ENCODE data around the gene TUBA4A.
"Not testable (repeated sequence)": the region's sequence is repeated elsewhere in the genome, so short reads cannot be mapped to it uniquely, and the experiment has no call there.

Gene TUBA4A

GRCh38 chr2:219261024-219261855 is 7.5 kb upstream of the TUBA4A start:
- no peak for TF ChIP-seq ZNF792 (tag by site-specific recombination; IDR thresholded peaks at IDR 0.05)
- TF ChIP-seq, protein P1, sequence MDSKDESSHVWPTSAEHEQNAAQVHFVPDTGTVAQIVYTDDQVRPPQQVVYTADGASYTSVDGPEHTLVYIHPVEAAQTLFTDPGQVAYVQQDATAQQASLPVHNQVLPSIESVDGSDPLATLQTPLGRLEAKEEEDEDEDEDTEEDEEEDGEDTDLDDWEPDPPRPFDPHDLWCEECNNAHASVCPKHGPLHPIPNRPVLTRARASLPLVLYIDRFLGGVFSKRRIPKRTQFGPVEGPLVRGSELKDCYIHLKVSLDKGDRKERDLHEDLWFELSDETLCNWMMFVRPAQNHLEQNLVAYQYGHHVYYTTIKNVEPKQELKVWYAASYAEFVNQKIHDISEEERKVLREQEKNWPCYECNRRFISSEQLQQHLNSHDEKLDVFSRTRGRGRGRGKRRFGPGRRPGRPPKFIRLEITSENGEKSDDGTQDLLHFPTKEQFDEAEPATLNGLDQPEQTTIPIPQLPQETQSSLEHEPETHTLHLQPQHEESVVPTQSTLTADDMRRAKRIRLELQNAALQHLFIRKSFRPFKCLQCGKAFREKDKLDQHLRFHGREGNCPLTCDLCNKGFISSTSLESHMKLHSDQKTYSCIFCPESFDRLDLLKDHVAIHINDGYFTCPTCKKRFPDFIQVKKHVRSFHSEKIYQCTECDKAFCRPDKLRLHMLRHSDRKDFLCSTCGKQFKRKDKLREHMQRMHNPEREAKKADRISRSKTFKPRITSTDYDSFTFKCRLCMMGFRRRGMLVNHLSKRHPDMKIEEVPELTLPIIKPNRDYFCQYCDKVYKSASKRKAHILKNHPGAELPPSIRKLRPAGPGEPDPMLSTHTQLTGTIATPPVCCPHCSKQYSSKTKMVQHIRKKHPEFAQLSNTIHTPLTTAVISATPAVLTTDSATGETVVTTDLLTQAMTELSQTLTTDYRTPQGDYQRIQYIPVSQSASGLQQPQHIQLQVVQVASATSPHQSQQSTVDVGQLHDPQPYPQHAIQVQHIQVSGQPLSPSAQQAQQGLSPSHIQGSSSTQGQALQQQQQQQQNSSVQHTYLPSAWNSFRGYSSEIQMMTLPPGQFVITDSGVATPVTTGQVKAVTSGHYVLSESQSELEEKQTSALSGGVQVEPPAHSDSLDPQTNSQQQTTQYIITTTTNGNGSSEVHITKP (tag by site-specific recombination; IDR thresholded peaks at IDR 0.05) = peak; percentile 89
- TF ChIP-seq ZNF341 (tag by site-specific recombination; IDR thresholded peaks at IDR 0.05; ENCODE audit: low read depth) = peak; percentile 84
- ChIA-PET POLR2A (interaction anchor here (0.9 to 1.4 kb wide), 2 partner anchors 12 to 17 kb away, joined by 3 to 6 read pairs; no protein-coding TSS in a partner anchor), CTCF (interaction anchor here (0.6 to 2.4 kb wide), 7 partner anchors 17 to 459 kb away, joined by 3 to 18 read pairs (median 5); partner anchors contain the start of genes ANKZF1 and DNAJB2)
- H3K9me3 ChIP-seq (ENCODE audit: control insufficient read depth, insufficient read depth, low read depth, low read length) = no peaks in the 10 kb centered on the region
- no peaks in the 10 kb centered on the region for H3K36me3 ChIP-seq (ENCODE audit: control insufficient read depth in 2 of 2, insufficient read depth in 1 of 2, low read length in 2 of 2)
- H3K4me3 ChIP-seq (ENCODE audit: low read depth, low read length) = no peak overlapping the region
- H3K4me1 ChIP-seq (ENCODE audit: control insufficient read depth, insufficient read depth, low read length) = no peaks in the 10 kb centered on the region; the same call in 1 of the 2 replicates
- no peak overlapping the region for H3K27ac ChIP-seq (ENCODE audit: extremely low read depth, low read depth, low read length)

GRCh38 chr2:219258942-219259341 is 5.2 kb upstream of the TUBA4A start:
- H3K9me3 ChIP-seq (ENCODE audit: control insufficient read depth, insufficient read depth, low read depth, low read length); H3K4me1 ChIP-seq (ENCODE audit: control insufficient read depth, insufficient read depth, low read length); H3K4me3 ChIP-seq (ENCODE audit: low read depth, low read length); H3K27ac ChIP-seq (ENCODE audit: extremely low read depth, low read depth, low read length); H3K36me3 ChIP-seq (ENCODE audit: control insufficient read depth in 2 of 2, insufficient read depth in 1 of 2, low read length in 2 of 2): not testable (repeated sequence)
- CTCF ChIA-PET = interaction anchor here (0.6 to 1.6 kb wide), 6 partner anchors 18 to 1003 kb away, joined by 3 to 12 read pairs (median 3); no protein-coding TSS in a partner anchor
- TF ChIP-seq, protein P2, sequence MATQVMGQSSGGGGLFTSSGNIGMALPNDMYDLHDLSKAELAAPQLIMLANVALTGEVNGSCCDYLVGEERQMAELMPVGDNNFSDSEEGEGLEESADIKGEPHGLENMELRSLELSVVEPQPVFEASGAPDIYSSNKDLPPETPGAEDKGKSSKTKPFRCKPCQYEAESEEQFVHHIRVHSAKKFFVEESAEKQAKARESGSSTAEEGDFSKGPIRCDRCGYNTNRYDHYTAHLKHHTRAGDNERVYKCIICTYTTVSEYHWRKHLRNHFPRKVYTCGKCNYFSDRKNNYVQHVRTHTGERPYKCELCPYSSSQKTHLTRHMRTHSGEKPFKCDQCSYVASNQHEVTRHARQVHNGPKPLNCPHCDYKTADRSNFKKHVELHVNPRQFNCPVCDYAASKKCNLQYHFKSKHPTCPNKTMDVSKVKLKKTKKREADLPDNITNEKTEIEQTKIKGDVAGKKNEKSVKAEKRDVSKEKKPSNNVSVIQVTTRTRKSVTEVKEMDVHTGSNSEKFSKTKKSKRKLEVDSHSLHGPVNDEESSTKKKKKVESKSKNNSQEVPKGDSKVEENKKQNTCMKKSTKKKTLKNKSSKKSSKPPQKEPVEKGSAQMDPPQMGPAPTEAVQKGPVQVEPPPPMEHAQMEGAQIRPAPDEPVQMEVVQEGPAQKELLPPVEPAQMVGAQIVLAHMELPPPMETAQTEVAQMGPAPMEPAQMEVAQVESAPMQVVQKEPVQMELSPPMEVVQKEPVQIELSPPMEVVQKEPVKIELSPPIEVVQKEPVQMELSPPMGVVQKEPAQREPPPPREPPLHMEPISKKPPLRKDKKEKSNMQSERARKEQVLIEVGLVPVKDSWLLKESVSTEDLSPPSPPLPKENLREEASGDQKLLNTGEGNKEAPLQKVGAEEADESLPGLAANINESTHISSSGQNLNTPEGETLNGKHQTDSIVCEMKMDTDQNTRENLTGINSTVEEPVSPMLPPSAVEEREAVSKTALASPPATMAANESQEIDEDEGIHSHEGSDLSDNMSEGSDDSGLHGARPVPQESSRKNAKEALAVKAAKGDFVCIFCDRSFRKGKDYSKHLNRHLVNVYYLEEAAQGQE (tag by site-specific recombination; IDR thresholded peaks at IDR 0.05) = 0 out of 2 replicates have a peak, but pooled peaks have one; percentile 24
- TF ChIP-seq ZNF560 (tag by site-specific recombination; IDR thresholded peaks at IDR 0.05; ENCODE audit: borderline replicate concordance) = 0 out of 2 replicates have a peak, but pooled peaks have one; percentile 45
- TF ChIP-seq ZNF394 (tag by site-specific recombination; IDR thresholded peaks at IDR 0.05; ENCODE audit: borderline replicate concordance) = peak; percentile 84; the same call in 1 of the 2 replicates
- TF ChIP-seq, protein P3, sequence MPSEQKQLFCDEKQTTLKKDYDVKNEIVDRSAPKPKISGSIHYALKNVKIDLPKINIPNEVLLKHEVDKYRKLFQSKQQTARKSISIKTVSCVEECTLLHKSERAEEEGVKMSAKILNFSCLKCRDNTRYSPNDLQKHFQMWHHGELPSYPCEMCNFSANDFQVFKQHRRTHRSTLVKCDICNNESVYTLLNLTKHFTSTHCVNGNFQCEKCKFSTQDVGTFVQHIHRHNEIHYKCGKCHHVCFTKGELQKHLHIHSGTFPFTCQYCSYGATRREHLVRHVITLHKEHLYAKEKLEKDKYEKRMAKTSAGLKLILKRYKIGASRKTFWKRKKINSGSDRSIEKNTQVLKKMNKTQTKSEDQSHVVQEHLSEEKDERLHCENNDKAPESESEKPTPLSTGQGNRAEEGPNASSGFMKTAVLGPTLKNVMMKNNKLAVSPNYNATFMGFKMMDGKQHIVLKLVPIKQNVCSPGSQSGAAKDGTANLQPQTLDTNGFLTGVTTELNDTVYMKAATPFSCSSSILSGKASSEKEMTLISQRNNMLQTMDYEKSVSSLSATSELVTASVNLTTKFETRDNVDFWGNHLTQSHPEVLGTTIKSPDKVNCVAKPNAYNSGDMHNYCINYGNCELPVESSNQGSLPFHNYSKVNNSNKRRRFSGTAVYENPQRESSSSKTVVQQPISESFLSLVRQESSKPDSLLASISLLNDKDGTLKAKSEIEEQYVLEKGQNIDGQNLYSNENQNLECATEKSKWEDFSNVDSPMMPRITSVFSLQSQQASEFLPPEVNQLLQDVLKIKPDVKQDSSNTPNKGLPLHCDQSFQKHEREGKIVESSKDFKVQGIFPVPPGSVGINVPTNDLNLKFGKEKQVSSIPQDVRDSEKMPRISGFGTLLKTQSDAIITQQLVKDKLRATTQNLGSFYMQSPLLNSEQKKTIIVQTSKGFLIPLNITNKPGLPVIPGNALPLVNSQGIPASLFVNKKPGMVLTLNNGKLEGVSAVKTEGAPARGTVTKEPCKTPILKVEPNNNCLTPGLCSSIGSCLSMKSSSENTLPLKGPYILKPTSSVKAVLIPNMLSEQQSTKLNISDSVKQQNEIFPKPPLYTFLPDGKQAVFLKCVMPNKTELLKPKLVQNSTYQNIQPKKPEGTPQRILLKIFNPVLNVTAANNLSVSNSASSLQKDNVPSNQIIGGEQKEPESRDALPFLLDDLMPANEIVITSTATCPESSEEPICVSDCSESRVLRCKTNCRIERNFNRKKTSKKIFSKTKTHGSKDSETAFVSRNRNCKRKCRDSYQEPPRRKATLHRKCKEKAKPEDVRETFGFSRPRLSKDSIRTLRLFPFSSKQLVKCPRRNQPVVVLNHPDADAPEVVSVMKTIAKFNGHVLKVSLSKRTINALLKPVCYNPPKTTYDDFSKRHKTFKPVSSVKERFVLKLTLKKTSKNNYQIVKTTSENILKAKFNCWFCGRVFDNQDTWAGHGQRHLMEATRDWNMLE (tag by site-specific recombination; conservative IDR thresholded peaks at IDR 0.05; ENCODE audit: low read depth) = peak; percentile 73
- peak; percentile 46 for TF ChIP-seq ZNF623 (tag by site-specific recombination; IDR thresholded peaks at IDR 0.05)
- TF ChIP-seq ZNF426 (tag by site-specific recombination; IDR thresholded peaks at IDR 0.05) = peak; percentile 64
- peak; percentile 45; the same call in 1 of the 2 replicates for TF ChIP-seq ZNF140 (tag by site-specific recombination; IDR thresholded peaks at IDR 0.05)
- 0 out of 2 replicates have a peak, but pooled peaks have one; percentile 18 for TF ChIP-seq ZNF266 (tag by site-specific recombination; IDR thresholded peaks at IDR 0.05; ENCODE audit: low read depth)
- peak; percentile 30; the same call in 1 of the 2 replicates for TF ChIP-seq ZBTB8A (tag by site-specific recombination; IDR thresholded peaks at IDR 0.05)
- TF ChIP-seq, protein P4, sequence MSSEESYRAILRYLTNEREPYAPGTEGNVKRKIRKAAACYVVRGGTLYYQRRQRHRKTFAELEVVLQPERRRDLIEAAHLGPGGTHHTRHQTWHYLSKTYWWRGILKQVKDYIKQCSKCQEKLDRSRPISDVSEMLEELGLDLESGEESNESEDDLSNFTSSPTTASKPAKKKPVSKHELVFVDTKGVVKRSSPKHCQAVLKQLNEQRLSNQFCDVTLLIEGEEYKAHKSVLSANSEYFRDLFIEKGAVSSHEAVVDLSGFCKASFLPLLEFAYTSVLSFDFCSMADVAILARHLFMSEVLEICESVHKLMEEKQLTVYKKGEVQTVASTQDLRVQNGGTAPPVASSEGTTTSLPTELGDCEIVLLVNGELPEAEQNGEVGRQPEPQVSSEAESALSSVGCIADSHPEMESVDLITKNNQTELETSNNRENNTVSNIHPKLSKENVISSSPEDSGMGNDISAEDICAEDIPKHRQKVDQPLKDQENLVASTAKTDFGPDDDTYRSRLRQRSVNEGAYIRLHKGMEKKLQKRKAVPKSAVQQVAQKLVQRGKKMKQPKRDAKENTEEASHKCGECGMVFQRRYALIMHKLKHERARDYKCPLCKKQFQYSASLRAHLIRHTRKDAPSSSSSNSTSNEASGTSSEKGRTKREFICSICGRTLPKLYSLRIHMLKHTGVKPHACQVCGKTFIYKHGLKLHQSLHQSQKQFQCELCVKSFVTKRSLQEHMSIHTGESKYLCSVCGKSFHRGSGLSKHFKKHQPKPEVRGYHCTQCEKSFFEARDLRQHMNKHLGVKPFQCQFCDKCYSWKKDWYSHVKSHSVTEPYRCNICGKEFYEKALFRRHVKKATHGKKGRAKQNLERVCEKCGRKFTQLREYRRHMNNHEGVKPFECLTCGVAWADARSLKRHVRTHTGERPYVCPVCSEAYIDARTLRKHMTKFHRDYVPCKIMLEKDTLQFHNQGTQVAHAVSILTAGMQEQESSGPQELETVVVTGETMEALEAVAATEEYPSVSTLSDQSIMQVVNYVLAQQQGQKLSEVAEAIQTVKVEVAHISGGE (tag by site-specific recombination; conservative IDR thresholded peaks at IDR 0.05; ENCODE audit: low read depth) = peak; percentile 63
- POLR2A ChIA-PET = interaction anchor here (0.7 kb wide), 1 partner anchor 17 kb away, joined by 3 read pairs; no protein-coding TSS in a partner anchor
